Lower leg skin (tissue), 3 donors: Measurements from ENCODE around the gene AGPAT4.

Source experiments
- CTCF ChIP-seq, 3 donors: fragments of 450-650 bp; IDR thresholded peaks; one replicate each; pipeline ENCODE4 v1.5.1; 2016; ENCODE audit warnings: antibody characterized with exemption in 3 of 3, mild to moderate bottlenecking in 3 of 3, moderate library complexity in 2 of 3
- POLR2A ChIP-seq, 2 donors: fragments of 450-650 bp; IDR thresholded peaks; one replicate each; pipeline ENCODE4 v1.6.1; 2016 to 2017; ENCODE audit warnings: antibody characterized with exemption in 2 of 2, mild to moderate bottlenecking in 1 of 2, moderate library complexity in 1 of 2

GRCh38 chr6:161140554-161140875 lies 133.3 kb downstream of the AGPAT4 start:
- TF ChIP-seq CTCF (IDR thresholded peaks at IDR 0.05): no peak
- TF ChIP-seq POLR2A (IDR thresholded peaks at IDR 0.05): no peak
